Endothelial cell of umbilical vein (primary cell): Measurements from ENCODE around the gene DACT2. TPM values are rescaled to one million over a fixed set of nuclear protein-coding genes. Genes with fewer than 3 reads are reported as not detected.

Source experiments
- BruUV-seq: library from RNA; stranded (reverse); fragments of 400-500 nt; replicated peaks from 2 replicates; lab custom pipeline; 2021; lab: Mats Ljungman, UMichigan
- CTCF ChIA-PET: fragments of 300-600, 350-600 bp; sonication (Branson Sonifier 250); formaldehyde crosslinking; loops from one replicate; lab custom pipeline; 2021; ENCODE audit warnings: antibody characterized with exemption, inconsistent platforms; lab: Charles Lee
- POLR2A ChIA-PET: fragments of 300-600, 350-600 bp; sonication (Branson Sonifier 250); formaldehyde crosslinking; loops from one replicate; lab custom pipeline; 2021; ENCODE audit warnings: antibody characterized with exemption, inconsistent platforms; lab: Charles Lee
- DNase-seq: peaks from one replicate; pipeline ENCODE4 v3.0.0-alpha.2; 2011; ENCODE audit warnings: low read depth, low spot score
- FAIRE-seq: peaks from 2 replicates; lab custom pipeline; 2011; peaks lifted over from hg19 to GRCh38; lab: Jason Lieb, UNC
- H2AFZ ChIP-seq: 2 replicates; pipeline ENCODE4 v1.6.0; 2012; ENCODE audit warnings: low read depth, low read length, control low read depth, inconsistent platforms
- H3K27ac ChIP-seq: 2 replicates; pipeline ENCODE4 v1.5.1; 2011; ENCODE audit warnings: low read depth, mild to moderate bottlenecking, control low read depth, low read length, moderate library complexity; ENCODE audit not compliant: insufficient read depth
- H3K27me3 ChIP-seq, 2 experiments: 2 replicates each; pipeline versions ENCODE4 v1.6.0 to v1.6.1; 2011; ENCODE audit warnings: low read length in 2 of 2, mixed read lengths in 1 of 2; ENCODE audit not compliant: control insufficient read depth in 2 of 2, insufficient read depth in 2 of 2
- H3K36me3 ChIP-seq, 2 experiments: 2 replicates in 1 of 2; 3 replicates in 1 of 2; pipeline ENCODE4 v1.5.1; 2011; ENCODE audit warnings: low read length in 2 of 2, mild to moderate bottlenecking in 1 of 2, moderate library complexity in 1 of 2; ENCODE audit not compliant: control insufficient read depth in 2 of 2, insufficient read depth in 2 of 2; ENCODE audit errors: extremely low read depth in 1 of 2
- H3K4me1 ChIP-seq: 3 replicates; pipeline ENCODE4 v1.5.1; 2011; ENCODE audit warnings: mild to moderate bottlenecking, low read length; ENCODE audit not compliant: control insufficient read depth, insufficient read depth; ENCODE audit errors: extremely low read depth
- H3K4me2 ChIP-seq: 2 replicates; pipeline ENCODE4 v1.6.1; 2011; ENCODE audit warnings: low read length, control low read depth, mixed read lengths; ENCODE audit not compliant: insufficient read depth
- H3K4me3 ChIP-seq, 3 experiments: fragments of 200-600 bp in 1 of 3; sonication (generic), shearing (Covaris generic) in 1 of 3; replicated peaks in 1 of 3; 2 replicates each; pipeline ENCODE4 v1.5.1; 2011 to 2016; ENCODE audit warnings: control low read depth in 3 of 3, low read length in 3 of 3, mild to moderate bottlenecking in 2 of 3, inconsistent platforms in 1 of 3, low read depth in 1 of 3, moderate library complexity in 1 of 3; ENCODE audit not compliant: insufficient read depth in 1 of 3
- H3K79me2 ChIP-seq: 2 replicates; pipeline ENCODE4 v1.6.0; 2012; ENCODE audit warnings: low read length, inconsistent platforms; ENCODE audit not compliant: control insufficient read depth, insufficient read depth
- H3K9ac ChIP-seq: replicated peaks from 2 replicates; pipeline ENCODE3; 2011; ENCODE audit warnings: low read length, control low read depth; ENCODE audit not compliant: insufficient read depth; ENCODE audit errors: extremely low read depth
- H3K9me1 ChIP-seq: replicated peaks from 3 replicates; pipeline ENCODE4 v1.6.0; 2011; ENCODE audit warnings: mild to moderate bottlenecking, low read length; ENCODE audit not compliant: control insufficient read depth, insufficient read depth; ENCODE audit errors: extremely low read depth
- H3K9me3 ChIP-seq: replicated peaks from 2 replicates; pipeline ENCODE4 v1.5.1; 2012; ENCODE audit warnings: low read length, inconsistent platforms; ENCODE audit not compliant: control insufficient read depth, insufficient read depth
- H4K20me1 ChIP-seq: replicated peaks from 2 replicates; pipeline ENCODE3; 2011; ENCODE audit warnings: mild to moderate bottlenecking, low read length; ENCODE audit not compliant: control insufficient read depth, insufficient read depth; ENCODE audit errors: extremely low read depth
- EZH2 ChIP-seq: IDR thresholded peaks from 2 replicates; pipeline ENCODE4 v1.6.1; 2012; ENCODE audit warnings: borderline replicate concordance, low read depth, mild to moderate bottlenecking, moderate library complexity, low read length, inconsistent platforms; ENCODE audit not compliant: severe bottlenecking
- FOS ChIP-seq: IDR thresholded peaks from 2 replicates; pipeline ENCODE4 v1.6.1; 2011; ENCODE audit warnings: mild to moderate bottlenecking, low read length, moderate library complexity, borderline replicate concordance; ENCODE audit not compliant: insufficient read depth
- GATA2 ChIP-seq: IDR thresholded peaks from 2 replicates; pipeline ENCODE4 v1.7.0; 2011; ENCODE audit warnings: low read depth, mild to moderate bottlenecking, moderate library complexity, mixed read lengths, low read length; ENCODE audit not compliant: insufficient read length, insufficient read depth
- JUN ChIP-seq: IDR thresholded peaks from 2 replicates; pipeline ENCODE4 v1.6.1; 2011; ENCODE audit warnings: borderline replicate concordance, low read depth; ENCODE audit not compliant: insufficient read length, insufficient read depth
- MYC ChIP-seq: IDR thresholded peaks from one replicate; pipeline ENCODE4 v1.6.1; 2011; ENCODE audit warnings: mild to moderate bottlenecking, low read depth, low read length
- POLR2A ChIP-seq: IDR thresholded peaks from 2 replicates; pipeline ENCODE4 v1.6.1; 2012; ENCODE audit warnings: low read depth, mild to moderate bottlenecking, control low read depth, low read length
- dilution Hi-C: fragments of 300-500 bp; cut with MboI; formaldehyde crosslinking; loops from one replicate; pipeline ENCODE4 v1.15.0; 2019; ENCODE audit warnings: low sequenced_read_pairs; ENCODE audit not compliant: extremely low pct_ligation_motif_present
- intact Hi-C: fragments of 100-400 bp; cut with micrococcal nuclease; formaldehyde crosslinking; loops from one replicate; pipeline ENCODE4 v1.10.0; 2022
- polyA plus RNA-seq, 4 experiments: library from polyadenylated mRNA; depleted of rRNA in 3 of 4; stranded (reverse) in 3 of 4; unstranded in 1 of 4; fragments of >200 nt; gene quantifications; 2 replicates each; pipeline versions ENCODE4 v1.2.1 to v1.2.3, GENCODE V29; 2011 to 2012; ENCODE audit warnings: missing spikeins in 1 of 4
- total RNA-seq: library from RNA; stranded (reverse); gene quantifications from 2 replicates; pipeline ENCODE4 v1.2.3, GENCODE V29; 2021

Gene DACT2
- total and polyA plus RNA-seq, 2 donors (not counting 3 experiments of a cell fraction or from before 2014, with no cell fraction given), result not detected

- dilution Hi-C loops (no loop called here), intact Hi-C loops (no loop called here)
- Histone ChIP-seq H3K27ac (no peak overlapping the region), H3K27me3 (no peaks in the 10 kb centered on the region), H3K9ac (no peak overlapping the region), H3K36me3 (no peaks in the 10 kb centered on the region), H3K4me3 (no peak overlapping the region), H3K9me1 (no peaks in the 10 kb centered on the region), H3K4me2 (no peak overlapping the region), H4K20me1 (no peaks in the 10 kb centered on the region), H2AFZ (no peak overlapping the region), H3K4me1 (no peaks in the 10 kb centered on the region), H3K9me3 (no peaks in the 10 kb centered on the region), H3K79me2 (no peaks in the 10 kb centered on the region)
- POLR2A ChIA-PET, result no interaction called here
- no peak for TF ChIP-seq JUN
- TF ChIP-seq EZH2, result no peak
- TF ChIP-seq POLR2A, result no peak
- no peak for TF ChIP-seq GATA2
- no peak for TF ChIP-seq MYC
- no peak for TF ChIP-seq FOS
- DNase-seq, result no peak
- no peak for FAIRE-seq
- BruUV-seq, result no TSS peak
- CTCF ChIA-PET, result no interaction called here
These were observed 53.5 kb downstream of the DACT2 start for GRCh38 chr6:168265827-168266815.

DNA sequence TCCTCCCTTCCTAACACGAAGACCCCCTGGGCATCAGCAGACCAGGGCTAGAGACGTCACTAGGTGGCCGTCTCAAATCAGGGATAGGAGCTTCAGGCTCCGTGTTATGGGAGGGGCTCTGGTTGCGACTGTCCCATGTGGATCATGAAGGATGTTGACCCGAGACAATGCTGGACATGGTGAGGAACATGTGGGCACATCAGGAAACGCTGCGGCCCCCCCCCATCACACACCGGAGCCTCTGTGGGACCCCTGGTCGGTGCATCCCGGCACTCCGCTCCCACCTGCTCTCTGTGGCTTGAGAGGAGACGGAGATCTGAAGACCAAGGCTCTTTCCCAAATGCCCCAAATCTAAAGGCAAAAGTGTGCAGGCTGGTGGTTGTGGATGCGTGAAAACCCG lies 54.2 kb downstream of the DACT2 start:
- ChIA-PET CTCF (no interaction called here), POLR2A (no interaction called here)
- Histone ChIP-seq H3K4me1 (no peaks in the 10 kb centered on the region), H3K4me2 (no peak overlapping the region), H3K27me3 (no peaks in the 10 kb centered on the region), H3K79me2 (no peaks in the 10 kb centered on the region), H3K9me1 (no peaks in the 10 kb centered on the region), H3K9me3 (no peaks in the 10 kb centered on the region), H2AFZ (no peak overlapping the region), H4K20me1 (no peaks in the 10 kb centered on the region), H3K4me3 (no peak overlapping the region), H3K36me3 (no peaks in the 10 kb centered on the region), H3K27ac (no peak overlapping the region), H3K9ac (no peak overlapping the region)
- intact Hi-C loops, result no loop called here
- no peak for FAIRE-seq
- BruUV-seq, result no TSS peak
- TF ChIP-seq FOS (no peak), EZH2 (no peak)
- dilution Hi-C loops, result no loop called here
- DNase-seq, result no peak
